Measurements from ENCODE around the gene POC1A. TPM values are rescaled to one million over a fixed set of nuclear protein-coding genes. Genes with fewer than 3 reads are reported as not detected.

Gene POC1A
- total and polyA plus RNA-seq, 7 donors, result 0.66 to 15.8 (median 1.7) TPM

DNA sequence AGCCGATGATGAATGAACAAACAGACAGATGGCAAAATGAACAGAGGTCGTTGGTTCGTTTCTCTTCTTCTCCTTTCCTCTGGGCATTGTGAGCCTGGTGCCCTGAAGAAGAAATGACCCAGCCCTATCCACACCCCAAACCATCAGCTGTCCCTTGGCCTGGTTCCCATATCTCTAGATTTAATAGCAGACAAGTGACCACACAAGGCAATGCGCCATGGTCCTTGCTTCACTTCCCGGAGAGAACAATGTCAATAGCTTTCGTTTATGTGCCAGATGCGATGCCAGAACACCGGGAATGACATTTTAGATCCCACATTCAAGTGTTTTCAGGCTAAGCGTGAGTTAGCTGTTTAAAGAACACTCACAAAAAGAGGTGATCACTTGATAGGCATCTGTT lies 17.7 kb downstream of the POC1A start:
- intact Hi-C loops (cut with DNase I), result no loop called here
- TF ChIP-seq POLR2AphosphoS5 (IDR thresholded peaks at IDR 0.05), result no peak
- no peak for TF ChIP-seq POLR2A (IDR thresholded peaks at IDR 0.05)
- DNase-seq, result no peak
- no peak overlapping the region for H3K4me3 ChIP-seq
- no peaks in the 10 kb centered on the region for H3K4me1 ChIP-seq
- H3K27ac ChIP-seq, result peak overlapping the region in 1 of 4 donors; percentile 6
- WGBS, 2 donors, result 72 to 80% methylated on average over 9 of the region's 9 CpGs
- H3K36me3 ChIP-seq, result no peaks in the 10 kb centered on the region
- H3K9me3 ChIP-seq, result no peaks in the 10 kb centered on the region
- no peaks in the 10 kb centered on the region for H3K27me3 ChIP-seq

DNA sequence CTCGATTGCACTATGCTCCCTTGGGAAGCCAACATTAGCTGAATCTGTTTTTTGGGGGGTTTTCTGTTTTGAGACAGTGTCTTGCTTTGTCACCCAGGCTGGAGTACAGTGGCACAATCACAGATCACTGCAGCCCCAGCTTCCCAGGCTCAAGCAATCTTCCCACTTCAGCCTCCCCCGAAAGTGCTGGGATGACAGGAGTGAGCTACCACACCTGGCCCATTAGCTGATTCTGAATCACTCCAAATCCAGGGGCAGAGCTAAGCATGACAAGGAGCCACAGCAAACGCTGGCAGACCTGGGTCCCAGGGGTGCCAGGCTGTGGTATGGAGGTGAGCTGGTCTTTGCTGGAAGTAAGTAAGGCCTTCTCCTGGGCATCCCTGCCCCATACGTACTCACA lies 18.9 kb downstream of the POC1A start:
- WGBS, 2 donors, result 92 to 95% methylated on average over 4 of the region's 4 CpGs

DNA sequence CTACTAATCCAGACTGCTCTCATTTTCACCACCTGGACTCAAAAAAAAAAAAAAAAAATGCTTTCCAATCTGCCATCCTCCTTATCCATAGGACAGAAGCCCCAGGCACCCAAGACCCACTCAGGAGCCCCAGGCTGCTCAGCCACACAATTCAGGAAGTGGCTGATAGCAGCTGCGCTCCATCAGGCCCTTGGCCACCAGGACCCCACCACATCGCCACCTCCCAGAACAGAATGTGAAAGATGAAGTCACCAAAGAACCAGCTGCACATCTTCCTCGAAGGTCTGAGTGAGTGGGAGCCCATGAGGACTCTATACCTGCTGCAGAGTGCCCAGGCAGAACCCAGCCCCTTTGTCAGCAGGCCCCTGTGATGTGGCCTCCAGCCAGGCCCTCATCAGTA lies 19.5 kb downstream of the POC1A start:
- Histone ChIP-seq H3K27me3 (no peaks in the 10 kb centered on the region), H3K4me1 (no peaks in the 10 kb centered on the region)
- intact Hi-C loops (cut with DNase I), result no loop called here

More for the DNA sequence above, 18.9 kb downstream of the POC1A start:
- no peaks in the 10 kb centered on the region for H3K36me3 ChIP-seq
- TF ChIP-seq POLR2A (IDR thresholded peaks at IDR 0.05), result no peak
- no peak for TF ChIP-seq POLR2AphosphoS5 (IDR thresholded peaks at IDR 0.05)
- H3K4me1 ChIP-seq, result no peaks in the 10 kb centered on the region
- intact Hi-C loops (cut with DNase I), result no loop called here
- no peak overlapping the region for H3K27ac ChIP-seq
- H3K27me3 ChIP-seq, result no peaks in the 10 kb centered on the region
- no peak for DNase-seq
- no peaks in the 10 kb centered on the region for H3K9me3 ChIP-seq
- no peak overlapping the region for H3K4me3 ChIP-seq

DNA sequence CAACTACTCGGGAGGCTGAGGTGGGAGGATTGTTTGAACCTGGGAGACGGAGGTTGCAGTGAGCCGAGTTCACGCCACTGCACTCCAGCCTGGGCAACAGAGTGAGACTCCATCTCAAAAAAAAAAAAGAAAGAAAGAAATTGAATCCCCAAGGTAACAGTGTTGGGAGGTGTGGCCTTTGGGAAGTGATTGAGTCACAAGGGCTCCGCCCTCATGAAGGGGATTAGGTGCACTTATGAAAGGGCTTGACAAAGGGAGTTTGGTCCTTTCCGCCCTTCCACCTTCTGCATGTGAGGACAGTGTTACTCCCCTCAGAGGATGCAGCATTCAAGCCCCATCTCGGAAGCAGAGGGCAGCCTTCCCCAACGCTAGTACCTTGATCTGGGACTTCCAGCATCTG lies 21.3 kb downstream of the POC1A start:
- Histone ChIP-seq H3K27ac (no peak overlapping the region), H3K27me3 (no peaks in the 10 kb centered on the region), H3K4me3 (no peak overlapping the region), H3K4me1 (no peaks in the 10 kb centered on the region), H3K9me3 (no peaks in the 10 kb centered on the region), H3K36me3 (no peaks in the 10 kb centered on the region)
- TF ChIP-seq, protein P1, sequence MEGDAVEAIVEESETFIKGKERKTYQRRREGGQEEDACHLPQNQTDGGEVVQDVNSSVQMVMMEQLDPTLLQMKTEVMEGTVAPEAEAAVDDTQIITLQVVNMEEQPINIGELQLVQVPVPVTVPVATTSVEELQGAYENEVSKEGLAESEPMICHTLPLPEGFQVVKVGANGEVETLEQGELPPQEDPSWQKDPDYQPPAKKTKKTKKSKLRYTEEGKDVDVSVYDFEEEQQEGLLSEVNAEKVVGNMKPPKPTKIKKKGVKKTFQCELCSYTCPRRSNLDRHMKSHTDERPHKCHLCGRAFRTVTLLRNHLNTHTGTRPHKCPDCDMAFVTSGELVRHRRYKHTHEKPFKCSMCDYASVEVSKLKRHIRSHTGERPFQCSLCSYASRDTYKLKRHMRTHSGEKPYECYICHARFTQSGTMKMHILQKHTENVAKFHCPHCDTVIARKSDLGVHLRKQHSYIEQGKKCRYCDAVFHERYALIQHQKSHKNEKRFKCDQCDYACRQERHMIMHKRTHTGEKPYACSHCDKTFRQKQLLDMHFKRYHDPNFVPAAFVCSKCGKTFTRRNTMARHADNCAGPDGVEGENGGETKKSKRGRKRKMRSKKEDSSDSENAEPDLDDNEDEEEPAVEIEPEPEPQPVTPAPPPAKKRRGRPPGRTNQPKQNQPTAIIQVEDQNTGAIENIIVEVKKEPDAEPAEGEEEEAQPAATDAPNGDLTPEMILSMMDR (IDR thresholded peaks at IDR 0.05), result no peak
- TF ChIP-seq POLR2AphosphoS5 (IDR thresholded peaks at IDR 0.05) (no peak), POLR2A (IDR thresholded peaks at IDR 0.05) (no peak), EP300 (IDR thresholded peaks at IDR 0.05) (no peak)
- no peak for DNase-seq
- intact Hi-C loops (cut with DNase I), result no loop called here
- WGBS, 2 donors, result 98% methylated on average over 8 of the region's 8 CpGs

More for the DNA sequence above, 19.5 kb downstream of the POC1A start:
- H3K36me3 ChIP-seq, result no peaks in the 10 kb centered on the region
- 58 to 89% methylated on average over 3 of the region's 3 CpGs for WGBS, 2 donors
- H3K9me3 ChIP-seq, result no peaks in the 10 kb centered on the region
- no peak overlapping the region for H3K4me3 ChIP-seq
- TF ChIP-seq EP300 (IDR thresholded peaks at IDR 0.05) (no peak), POLR2A (IDR thresholded peaks at IDR 0.05) (no peak), POLR2AphosphoS5 (IDR thresholded peaks at IDR 0.05) (no peak)
- TF ChIP-seq, protein P1 (IDR thresholded peaks at IDR 0.05), result no peak
- no peak for DNase-seq
- H3K27ac ChIP-seq, result no peak overlapping the region

DNA sequence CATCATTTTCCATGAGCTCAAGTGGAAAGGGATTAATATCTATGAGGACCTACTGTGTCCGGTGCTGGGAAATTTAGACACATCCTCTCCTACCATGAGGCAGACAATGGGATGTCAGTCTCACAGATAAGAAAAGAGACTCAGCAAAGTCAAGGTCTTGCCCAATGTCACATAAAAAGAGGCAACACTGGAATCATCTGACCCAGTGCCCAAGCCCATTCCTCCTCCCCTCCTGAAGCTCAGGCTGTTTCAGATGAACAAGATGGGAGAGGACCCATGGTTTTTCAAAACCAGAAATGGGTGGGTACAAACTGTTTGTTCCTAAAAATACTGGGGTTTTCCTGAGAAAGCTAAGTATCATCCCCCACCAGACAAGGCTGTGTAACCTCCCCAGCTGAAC lies 22.2 kb downstream of the POC1A start:
- Histone ChIP-seq H3K27me3 (no peaks in the 10 kb centered on the region), H3K27ac (no peak overlapping the region), H3K9me3 (no peaks in the 10 kb centered on the region), H3K36me3 (no peaks in the 10 kb centered on the region), H3K4me1 (no peaks in the 10 kb centered on the region), H3K4me3 (no peak overlapping the region)
- TF ChIP-seq POLR2A (IDR thresholded peaks at IDR 0.05) (no peak), POLR2AphosphoS5 (IDR thresholded peaks at IDR 0.05) (no peak), EP300 (IDR thresholded peaks at IDR 0.05) (no peak)
- TF ChIP-seq, protein P1 (IDR thresholded peaks at IDR 0.05), result no peak
- intact Hi-C loops (cut with DNase I), result no loop called here
- WGBS, 2 donors, result 96 to 98% methylated on average over 1 of the region's 1 CpG
- DNase-seq, result no peak

DNA sequence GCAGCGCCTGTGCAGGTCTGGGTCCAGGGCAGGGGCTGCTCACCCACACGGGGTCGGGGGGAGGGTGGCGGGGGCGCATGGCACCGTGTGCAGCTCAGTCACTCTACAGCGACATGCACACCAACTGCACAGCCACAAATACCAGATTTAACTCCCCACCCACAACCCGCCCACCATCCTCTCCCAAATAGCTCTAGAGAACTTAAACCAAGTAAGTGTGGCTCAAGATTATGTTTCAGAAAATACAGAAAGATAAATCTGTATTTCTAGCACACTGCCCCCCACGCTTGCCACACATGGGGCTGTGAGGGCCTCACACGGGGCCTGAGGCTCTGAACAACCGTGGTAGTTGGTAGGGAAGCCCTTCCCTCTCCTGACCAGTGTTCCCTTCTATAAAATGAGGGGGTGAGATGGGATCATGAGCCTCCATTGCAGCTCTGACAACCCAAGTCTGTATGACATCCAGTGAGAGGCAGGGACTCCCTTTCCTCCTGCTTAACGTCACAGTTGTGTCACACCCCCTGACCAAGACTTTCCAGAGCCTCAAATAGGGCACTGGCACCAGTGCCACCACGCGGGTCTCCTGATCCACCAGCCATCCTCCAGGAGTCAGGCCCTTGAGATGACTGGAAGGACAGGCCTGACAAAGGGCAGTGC lies 23.1 kb downstream of the POC1A start:
- 85 to 94% methylated on average over 14 of the region's 14 CpGs for WGBS, 2 donors
- TF ChIP-seq, protein P1 (IDR thresholded peaks at IDR 0.05), result no peak
- TF ChIP-seq POLR2A (IDR thresholded peaks at IDR 0.05) (no peak), EP300 (IDR thresholded peaks at IDR 0.05) (no peak), POLR2AphosphoS5 (IDR thresholded peaks at IDR 0.05) (no peak)
- no peak overlapping the region for H3K4me3 ChIP-seq
- no peaks in the 10 kb centered on the region for H3K27me3 ChIP-seq
- DNase-seq, result no peak
- no peaks in the 10 kb centered on the region for H3K36me3 ChIP-seq
- no peaks in the 10 kb centered on the region for H3K4me1 ChIP-seq
- no peak overlapping the region for H3K27ac ChIP-seq
- intact Hi-C loops (cut with DNase I), result no loop called here
- no peaks in the 10 kb centered on the region for H3K9me3 ChIP-seq
